ENCODE measurements around the gene CASTOR1. TPM values are rescaled to one million over a fixed set of nuclear protein-coding genes. Genes with fewer than 3 reads are reported as not detected.

Gene CASTOR1
- total RNA-seq, 1 donor: 5.8 TPM

DNA sequence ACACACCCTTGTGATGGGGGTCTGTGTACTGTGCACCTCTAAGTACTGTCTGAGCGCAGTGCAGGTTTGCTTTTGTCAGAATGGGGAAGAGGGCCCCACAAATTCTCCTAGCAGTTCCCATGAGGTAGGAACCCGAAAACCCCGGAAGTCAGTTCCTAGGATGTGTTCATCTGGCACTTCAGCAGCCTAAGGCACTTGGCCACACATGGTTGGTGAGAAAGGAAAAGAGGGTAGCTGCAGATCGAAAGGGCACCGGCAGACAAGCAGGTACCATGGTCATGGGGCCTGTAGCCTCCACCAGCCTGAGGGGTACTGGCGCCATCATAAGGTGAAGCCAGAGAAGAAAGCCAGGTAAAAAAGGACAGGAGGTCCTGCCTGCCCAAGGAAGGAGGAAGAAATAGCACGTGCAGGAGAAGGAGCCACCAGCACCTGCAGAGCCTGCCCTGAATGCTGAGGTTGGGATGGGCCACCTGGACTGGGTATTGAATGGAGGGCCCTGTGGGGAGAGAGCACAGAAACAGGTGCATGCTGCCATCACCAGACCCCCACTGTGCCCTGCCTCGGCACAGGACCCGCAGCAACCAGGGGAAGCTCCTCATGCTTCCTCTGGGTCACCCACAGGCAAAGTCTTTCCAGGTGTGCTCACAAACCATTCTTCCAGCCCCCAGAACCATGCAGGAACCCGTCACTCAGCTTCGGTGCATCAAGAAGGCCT is 8.1 kb upstream of the CASTOR1 start:
- Histone ChIP-seq H2AFZ (ENCODE audit: low read length) (no peak overlapping the region), H3K27me3 (ENCODE audit: insufficient read depth, low read length) (no peaks in the 10 kb centered on the region), H3K27ac (ENCODE audit: low read depth, low read length) (no peak overlapping the region), H3K4me2 (ENCODE audit: insufficient read depth, low read length) (no peak overlapping the region), H4K20me1 (ENCODE audit: insufficient read depth, low read length) (peaks cover 55% of the 10 kb centered on the region), H3K9me3 (ENCODE audit: low read depth, low read length) (no peaks in the 10 kb centered on the region), H3K79me2 (ENCODE audit: insufficient read depth, low read length) (peaks cover 48% of the 10 kb centered on the region), H3K36me3 (ENCODE audit: insufficient read depth, low read length) (peaks cover 74% of the 10 kb centered on the region), H3K4me1 (ENCODE audit: insufficient read depth, low read length) (peaks cover 6% of the 10 kb centered on the region), H3K4me3 (ENCODE audit: insufficient read depth, low read length) (no peak overlapping the region)
- TF ChIP-seq, protein P1, sequence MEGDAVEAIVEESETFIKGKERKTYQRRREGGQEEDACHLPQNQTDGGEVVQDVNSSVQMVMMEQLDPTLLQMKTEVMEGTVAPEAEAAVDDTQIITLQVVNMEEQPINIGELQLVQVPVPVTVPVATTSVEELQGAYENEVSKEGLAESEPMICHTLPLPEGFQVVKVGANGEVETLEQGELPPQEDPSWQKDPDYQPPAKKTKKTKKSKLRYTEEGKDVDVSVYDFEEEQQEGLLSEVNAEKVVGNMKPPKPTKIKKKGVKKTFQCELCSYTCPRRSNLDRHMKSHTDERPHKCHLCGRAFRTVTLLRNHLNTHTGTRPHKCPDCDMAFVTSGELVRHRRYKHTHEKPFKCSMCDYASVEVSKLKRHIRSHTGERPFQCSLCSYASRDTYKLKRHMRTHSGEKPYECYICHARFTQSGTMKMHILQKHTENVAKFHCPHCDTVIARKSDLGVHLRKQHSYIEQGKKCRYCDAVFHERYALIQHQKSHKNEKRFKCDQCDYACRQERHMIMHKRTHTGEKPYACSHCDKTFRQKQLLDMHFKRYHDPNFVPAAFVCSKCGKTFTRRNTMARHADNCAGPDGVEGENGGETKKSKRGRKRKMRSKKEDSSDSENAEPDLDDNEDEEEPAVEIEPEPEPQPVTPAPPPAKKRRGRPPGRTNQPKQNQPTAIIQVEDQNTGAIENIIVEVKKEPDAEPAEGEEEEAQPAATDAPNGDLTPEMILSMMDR (IDR thresholded peaks at IDR 0.05; ENCODE audit: extremely low read depth, low read depth, low read length): no peak
- peak; percentile 65 for DNase-seq (ENCODE audit: insufficient read length, low spot score, missing footprints)

DNA sequence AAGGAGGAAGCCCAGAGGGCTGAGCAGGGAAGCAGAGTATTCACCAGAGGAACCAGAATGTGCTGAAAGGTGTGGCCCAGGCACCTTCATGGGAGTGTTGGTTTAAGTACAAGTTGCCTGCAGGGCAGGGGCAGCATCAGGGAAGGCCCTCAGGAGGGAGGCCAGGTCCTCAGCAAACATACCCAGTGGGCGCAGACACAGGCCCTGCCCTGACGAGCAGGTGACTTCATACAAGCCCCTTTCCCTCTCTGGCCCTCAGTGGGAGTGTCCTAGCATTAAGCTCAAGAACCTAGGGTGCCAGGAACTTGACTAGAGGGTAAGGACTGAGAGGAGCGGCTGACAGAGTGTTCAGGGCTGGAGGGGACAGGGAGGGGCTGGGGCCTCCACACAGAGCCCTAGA is 7.5 kb upstream of the CASTOR1 start:
- H3K27me3 ChIP-seq (ENCODE audit: insufficient read depth, low read length): no peaks in the 10 kb centered on the region
- H3K27ac ChIP-seq (ENCODE audit: low read depth, low read length): no peak overlapping the region
- peaks cover 42% of the 10 kb centered on the region for H3K79me2 ChIP-seq (ENCODE audit: insufficient read depth, low read length)
- no peaks in the 10 kb centered on the region for H3K4me1 ChIP-seq (ENCODE audit: insufficient read depth, low read length)
- H3K36me3 ChIP-seq (ENCODE audit: insufficient read depth, low read length): peaks cover 77% of the 10 kb centered on the region
- TF ChIP-seq, protein P1 (IDR thresholded peaks at IDR 0.05; ENCODE audit: extremely low read depth, low read depth, low read length): no peak
- DNase-seq (ENCODE audit: insufficient read length, low spot score, missing footprints): no peak
- H3K4me2 ChIP-seq (ENCODE audit: insufficient read depth, low read length): no peak overlapping the region
- H3K4me3 ChIP-seq (ENCODE audit: insufficient read depth, low read length): no peak overlapping the region
- no peak overlapping the region for H2AFZ ChIP-seq (ENCODE audit: low read length)
- H3K9me3 ChIP-seq (ENCODE audit: low read depth, low read length): no peaks in the 10 kb centered on the region
- H4K20me1 ChIP-seq (ENCODE audit: insufficient read depth, low read length): peaks cover 49% of the 10 kb centered on the region

DNA sequence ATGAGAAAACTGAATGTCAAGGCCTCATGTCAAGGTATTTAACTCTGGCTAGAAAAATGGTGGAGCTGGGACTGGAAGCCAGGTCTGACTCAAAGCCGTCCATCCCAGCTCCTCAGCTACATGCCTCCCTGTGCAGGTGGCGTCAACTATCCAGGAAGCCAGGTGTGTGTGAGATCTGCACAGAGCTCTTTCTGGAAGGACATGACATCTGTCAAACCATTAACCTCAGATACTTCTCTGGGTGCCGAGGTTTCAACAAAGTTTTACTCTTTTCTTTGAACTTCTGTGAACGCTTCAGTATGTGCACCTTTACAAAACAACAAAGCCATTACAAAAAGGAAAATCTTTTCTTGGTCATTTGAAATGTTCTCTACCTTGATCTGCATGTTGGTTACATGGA is 7.0 kb upstream of the CASTOR1 start:
- peaks cover 37% of the 10 kb centered on the region for H3K79me2 ChIP-seq (ENCODE audit: insufficient read depth, low read length)
- H2AFZ ChIP-seq (ENCODE audit: low read length): no peak overlapping the region
- H3K27me3 ChIP-seq (ENCODE audit: insufficient read depth, low read length): no peaks in the 10 kb centered on the region
- peak; percentile 52 for DNase-seq (ENCODE audit: insufficient read length, low spot score, missing footprints)
- no peaks in the 10 kb centered on the region for H3K9me3 ChIP-seq (ENCODE audit: low read depth, low read length)
- H3K36me3 ChIP-seq (ENCODE audit: insufficient read depth, low read length): peaks cover 72% of the 10 kb centered on the region
- peaks cover 44% of the 10 kb centered on the region for H4K20me1 ChIP-seq (ENCODE audit: insufficient read depth, low read length)
- H3K4me1 ChIP-seq (ENCODE audit: insufficient read depth, low read length): peaks cover under 1% of the 10 kb centered on the region
- H3K4me3 ChIP-seq (ENCODE audit: insufficient read depth, low read length): no peak overlapping the region
- TF ChIP-seq, protein P1 (IDR thresholded peaks at IDR 0.05; ENCODE audit: extremely low read depth, low read depth, low read length): no peak
- H3K27ac ChIP-seq (ENCODE audit: low read depth, low read length): no peak overlapping the region
- H3K4me2 ChIP-seq (ENCODE audit: insufficient read depth, low read length): no peak overlapping the region

DNA sequence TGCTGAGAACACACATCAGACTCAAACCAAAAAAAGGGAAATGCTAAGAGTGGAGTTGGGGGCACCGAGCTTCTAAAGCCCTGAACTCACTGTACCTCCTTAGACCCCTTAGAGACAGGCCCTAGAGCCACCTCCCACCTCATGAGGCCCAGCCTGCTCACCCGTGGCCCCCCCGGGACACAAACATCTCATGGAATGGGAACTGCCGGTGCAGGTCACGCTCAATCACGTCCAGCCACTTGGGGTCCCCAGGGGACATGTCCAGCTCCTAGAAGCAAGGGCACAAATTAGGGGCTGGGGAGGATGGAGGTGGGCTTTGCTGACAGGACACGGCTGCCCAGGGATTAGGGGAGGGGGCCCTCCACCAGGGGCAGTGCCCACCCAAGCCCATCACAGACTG is 6.3 kb upstream of the CASTOR1 start:
- H3K27me3 ChIP-seq (ENCODE audit: insufficient read depth, low read length): no peaks in the 10 kb centered on the region
- peaks cover 8% of the 10 kb centered on the region for H3K4me1 ChIP-seq (ENCODE audit: insufficient read depth, low read length)
- H2AFZ ChIP-seq (ENCODE audit: low read length): no peak overlapping the region
- H3K9me3 ChIP-seq (ENCODE audit: low read depth, low read length): no peaks in the 10 kb centered on the region
- peaks cover 65% of the 10 kb centered on the region for H3K36me3 ChIP-seq (ENCODE audit: insufficient read depth, low read length)
- H3K27ac ChIP-seq (ENCODE audit: low read depth, low read length): no peak overlapping the region
- H4K20me1 ChIP-seq (ENCODE audit: insufficient read depth, low read length): peaks cover 45% of the 10 kb centered on the region
- TF ChIP-seq, protein P1 (IDR thresholded peaks at IDR 0.05; ENCODE audit: extremely low read depth, low read depth, low read length): no peak
- no peak overlapping the region for H3K4me2 ChIP-seq (ENCODE audit: insufficient read depth, low read length)
- DNase-seq (ENCODE audit: insufficient read length, low spot score, missing footprints): peak; percentile 55
- no peak overlapping the region for H3K4me3 ChIP-seq (ENCODE audit: insufficient read depth, low read length)
- peaks cover 29% of the 10 kb centered on the region for H3K79me2 ChIP-seq (ENCODE audit: insufficient read depth, low read length)
